ENCODE results near the gene KRT16.

GRCh38 chr17:41647038-41647813 lies 34.7 kb upstream of the KRT16 start:
- TF ChIP-seq CTCF (IDR thresholded peaks at IDR 0.05; ENCODE audit: control extremely low read depth in 1 of 3, insufficient read depth in 1 of 3, low read depth in 1 of 3, low read length in 3 of 3) (no peak), CREB1 (IDR thresholded peaks at IDR 0.05) (no peak), JUND (IDR thresholded peaks at IDR 0.05; ENCODE audit: low read length) (no peak), TAF1 (IDR thresholded peaks at IDR 0.05; ENCODE audit: low read depth, low read length) (no peak), ZNF274 (IDR thresholded peaks at IDR 0.05; ENCODE audit: borderline replicate concordance, extremely low read depth, low read length) (no peak), EP300 (IDR thresholded peaks at IDR 0.05; ENCODE audit: borderline replicate concordance in 1 of 2, low read depth in 2 of 2, low read length in 2 of 2) (no peak), ATF3 (IDR thresholded peaks at IDR 0.05; ENCODE audit: insufficient read depth, low read depth, low read length) (no peak), KDM5A (IDR thresholded peaks at IDR 0.05; ENCODE audit: low read length) (no peak), MAFK (IDR thresholded peaks at IDR 0.05; ENCODE audit: low read depth, low read length) (no peak), POLR2A (IDR thresholded peaks at IDR 0.05; ENCODE audit: control extremely low read depth in 1 of 2, low read depth in 2 of 2, low read length in 2 of 2) (no peak)

Measured in H1 (cell line).